SU-DHL-6 (cell line): ENCODE data around the gene PRDM15.
A peak's percentile ranks its signal among the peaks of the same experiment; 100 is the strongest.

Experiments
- H2AFZ ChIP-seq: fragments of 200-600 bp; sonication (generic); 2 replicates; pipeline ENCODE4 v1.6.1; 2014; ENCODE audit warnings: low read depth, mild to moderate bottlenecking, moderate library complexity, mixed read lengths, antibody characterized with exemption, low read length; ENCODE audit not compliant: severe bottlenecking
- H3F3A ChIP-seq: fragments of 200-600 bp; shearing (Covaris generic); 2 replicates; pipeline ENCODE4 v1.6.0; 2016; ENCODE audit warnings: antibody characterized with exemption, mild to moderate bottlenecking; ENCODE audit not compliant: insufficient read depth
- H3K27ac ChIP-seq: fragments of 200-600 bp; sonication (generic); 2 replicates; pipeline ENCODE4 v1.5.1; 2016; ENCODE audit warnings: low read depth, mild to moderate bottlenecking, low read length, moderate library complexity, mixed read lengths
- H3K27me3 ChIP-seq: fragments of 200-600 bp; sonication (generic), shearing (Covaris generic); 2 replicates; pipeline ENCODE4 v1.6.0; 2014; ENCODE audit warnings: mild to moderate bottlenecking, low read length
- H3K36me3 ChIP-seq: fragments of 200-600 bp; sonication (generic); 2 replicates; pipeline ENCODE4 v1.6.1; 2014; ENCODE audit warnings: mild to moderate bottlenecking, low read length, mixed read lengths
- H3K4me2 ChIP-seq: fragments of 300-600, 200-600 bp; shearing (Covaris generic), sonication (generic); 2 replicates; pipeline ENCODE4 v1.6.0; 2014; ENCODE audit warnings: low read length, low read depth, mild to moderate bottlenecking; ENCODE audit not compliant: poor library complexity, severe bottlenecking
- H3K4me3 ChIP-seq: fragments of 200-600 bp; sonication (generic); 2 replicates; pipeline ENCODE4 v1.5.1; 2014; ENCODE audit warnings: antibody characterized with exemption, low read length, mild to moderate bottlenecking, mixed read lengths; ENCODE audit not compliant: insufficient read depth, poor library complexity, severe bottlenecking
- H3K79me2 ChIP-seq: fragments of 200-600 bp; sonication (generic); 2 replicates; pipeline ENCODE4 v1.6.1; 2014; ENCODE audit warnings: mild to moderate bottlenecking, low read length, moderate library complexity; ENCODE audit not compliant: insufficient read depth
- H3K9ac ChIP-seq: fragments of 200-600 bp; sonication (generic); 2 replicates; pipeline ENCODE4 v1.7.0; 2014; ENCODE audit warnings: mild to moderate bottlenecking, low read length
- H3K9me2 ChIP-seq: fragments of 200-600 bp; sonication (generic); replicated peaks from 2 replicates; pipeline ENCODE4 v1.6.1; 2014; ENCODE audit warnings: low read length; ENCODE audit not compliant: insufficient read depth
- H3K9me3 ChIP-seq: fragments of 200-600 bp; sonication (generic); 2 replicates; pipeline ENCODE4 v1.6.1; 2014; ENCODE audit warnings: low read length, mixed read lengths; ENCODE audit not compliant: insufficient read depth
- H4K20me1 ChIP-seq: fragments of 200-600 bp; sonication (generic); 2 replicates; pipeline ENCODE4 v1.6.1; 2014; ENCODE audit warnings: low read depth, mild to moderate bottlenecking, antibody characterized with exemption, low read length, moderate library complexity, mixed read lengths
- CTCF ChIP-seq: fragments of 200-600 bp; sonication (generic); IDR thresholded peaks from one replicate; pipeline ENCODE4 v1.5.1; 2017; ENCODE audit warnings: antibody characterized with exemption, mild to moderate bottlenecking, low read length, moderate library complexity; ENCODE audit not compliant: insufficient read depth, poor library complexity, severe bottlenecking
- EZH2phosphoT487 ChIP-seq: fragments of 200-600 bp; sonication (generic), shearing (Covaris generic); conservative IDR thresholded peaks from 2 replicates; pipeline ENCODE4 v1.6.1; 2018; ENCODE audit warnings: mild to moderate bottlenecking, antibody characterized with exemption, low read length, moderate library complexity, mixed read lengths

The PRDM15 gene

DNA sequence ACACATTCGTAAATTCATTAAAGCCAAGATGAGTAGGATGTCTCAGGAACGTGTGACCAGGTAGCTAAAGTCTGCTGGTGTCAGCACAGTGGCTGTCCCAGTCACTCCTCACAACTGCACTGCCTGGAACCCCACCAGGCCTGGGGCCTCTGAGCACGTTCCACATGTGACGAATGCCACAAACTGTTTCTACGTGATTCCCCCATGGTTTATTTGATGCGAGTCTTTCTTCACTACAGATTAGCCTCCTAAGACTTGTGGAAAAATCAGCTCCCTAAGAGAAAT, 33.2 kb downstream of the PRDM15 start:
- H3K4me2 ChIP-seq, result no peak overlapping the region

DNA sequence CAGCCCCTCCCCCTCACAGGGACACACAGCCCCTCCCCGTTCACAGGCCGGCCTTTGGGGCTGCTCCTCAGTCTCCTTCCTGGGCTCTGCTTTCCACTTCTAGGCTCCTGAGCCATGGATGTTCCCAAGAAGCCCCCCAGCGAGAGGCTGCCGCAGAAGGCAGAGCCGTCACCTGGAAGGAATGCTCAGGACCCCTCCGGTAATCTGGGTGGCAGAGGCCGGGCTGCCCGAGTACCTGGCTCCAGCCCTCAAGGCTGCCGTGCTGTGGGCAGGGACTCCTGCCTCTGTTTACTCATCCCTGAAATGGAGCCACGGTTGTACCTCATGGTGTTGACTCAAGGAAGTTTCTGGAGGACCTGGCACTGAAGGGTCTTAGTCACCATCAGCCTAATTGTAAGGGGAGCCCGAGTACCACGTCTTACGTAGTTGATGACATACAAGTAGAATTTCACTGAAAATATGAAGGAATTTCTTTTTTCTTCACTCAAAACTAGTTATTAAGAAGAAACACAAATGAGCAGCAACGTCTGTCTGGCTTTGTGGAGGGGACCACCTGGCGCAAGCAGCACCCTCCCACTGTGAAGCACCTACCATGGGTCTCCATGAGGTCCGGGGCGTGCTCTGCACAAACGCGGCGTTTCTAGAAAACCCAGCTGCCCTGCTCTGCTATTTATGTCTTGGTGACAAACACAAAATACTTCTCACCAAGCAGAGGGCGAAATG, 33.7 kb downstream of the PRDM15 start:
- Histone ChIP-seq H4K20me1 (no peaks in the 10 kb centered on the region), H3K4me2 (no peak overlapping the region), H3K9me2 (no peaks in the 10 kb centered on the region), H3K9ac (no peak overlapping the region), H2AFZ (no peak overlapping the region), H3K27me3 (no peaks in the 10 kb centered on the region), H3K4me3 (no peak overlapping the region), H3K27ac (peak overlapping the region; percentile 41), H3K9me3 (no peaks in the 10 kb centered on the region), H3F3A (peaks cover 24% of the 10 kb centered on the region), H3K36me3 (peaks cover 10% of the 10 kb centered on the region; the same call in 1 of the 2 replicates), H3K79me2 (no peaks in the 10 kb centered on the region)
- TF ChIP-seq EZH2phosphoT487, result no peak
- TF ChIP-seq CTCF, result no peak

More for the DNA sequence above, 33.2 kb downstream of the PRDM15 start:
- Histone ChIP-seq H3K27me3 (no peaks in the 10 kb centered on the region), H3K36me3 (peaks cover 5% of the 10 kb centered on the region; the same call in 1 of the 2 replicates), H3K9ac (no peak overlapping the region), H3K9me3 (no peaks in the 10 kb centered on the region), H3K79me2 (no peaks in the 10 kb centered on the region; the same call in 1 of the 2 replicates), H2AFZ (no peak overlapping the region), H3F3A (peaks cover 19% of the 10 kb centered on the region), H3K9me2 (no peaks in the 10 kb centered on the region), H3K4me3 (no peak overlapping the region), H4K20me1 (no peaks in the 10 kb centered on the region), H3K27ac (peak overlapping the region; percentile 41)
- TF ChIP-seq EZH2phosphoT487 (no peak), CTCF (no peak)

DNA sequence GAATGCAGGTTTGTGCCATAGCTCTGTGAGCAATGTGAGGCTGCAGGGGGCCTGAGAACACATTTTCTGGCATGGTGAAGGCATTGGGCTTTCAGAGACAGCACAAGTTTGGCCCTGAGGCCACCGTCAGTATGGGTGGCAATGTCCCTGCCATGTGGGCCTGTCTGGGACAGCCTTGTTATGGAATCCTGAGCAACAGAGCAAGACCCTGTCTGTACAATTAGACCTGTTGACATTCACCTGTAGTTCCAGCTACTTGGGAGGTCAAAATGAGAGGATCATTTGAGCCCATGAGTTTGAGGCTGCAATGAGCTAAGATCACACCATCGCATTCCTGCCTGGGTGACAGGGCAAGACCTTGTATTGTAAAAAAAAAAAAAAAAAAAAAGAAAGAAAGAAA, 35.6 kb downstream of the PRDM15 start:
- Histone ChIP-seq H3K27ac (no peak overlapping the region), H3K79me2 (peaks cover 4% of the 10 kb centered on the region; the same call in 1 of the 2 replicates), H3K9ac (no peak overlapping the region), H3K9me2 (no peaks in the 10 kb centered on the region), H2AFZ (no peak overlapping the region), H3K36me3 (peaks cover 12% of the 10 kb centered on the region; the same call in 1 of the 2 replicates), H3F3A (peaks cover 34% of the 10 kb centered on the region), H3K4me2 (no peak overlapping the region), H3K27me3 (no peaks in the 10 kb centered on the region), H4K20me1 (no peaks in the 10 kb centered on the region), H3K4me3 (no peak overlapping the region), H3K9me3 (no peaks in the 10 kb centered on the region)
- TF ChIP-seq CTCF (no peak), EZH2phosphoT487 (no peak)
